HepG2 (cell line): ENCODE results near the gene SLC25A15. TPM values are rescaled to one million over a fixed set of nuclear protein-coding genes. Genes with fewer than 3 reads are reported as not detected.

Experiments used
- ARNT ChIP-seq: fragments of 450-650 bp; IDR thresholded peaks from 2 replicates; pipeline ENCODE4 v1.6.1; 2017
- ERF ChIP-seq: IDR thresholded peaks from 2 replicates; pipeline ENCODE4 v1.6.1; 2018; ENCODE audit warnings: missing biosample characterization, missing genetic modification reagents
- HIVEP1 ChIP-seq: sonication (generic); formaldehyde crosslinking; IDR thresholded peaks from 2 replicates; pipeline ENCODE4 v1.4.0; 2020; ENCODE audit warnings: mild to moderate bottlenecking, missing genetic modification reagents
- MEF2D ChIP-seq: sonication (generic); formaldehyde crosslinking; IDR thresholded peaks from 2 replicates; pipeline ENCODE4 v1.5.1; 2020; ENCODE audit warnings: mild to moderate bottlenecking, missing genetic modification reagents
- MNT ChIP-seq: fragments of 450-650 bp; IDR thresholded peaks from 2 replicates; pipeline ENCODE4 v1.6.1; 2016
- PAX8 ChIP-seq: sonication (generic); formaldehyde crosslinking; IDR thresholded peaks from 2 replicates; pipeline ENCODE4 v1.8.0; 2022; ENCODE audit warnings: mild to moderate bottlenecking, missing genetic modification reagents, borderline replicate concordance
- POGK ChIP-seq: sonication (generic); formaldehyde crosslinking; conservative IDR thresholded peaks from 2 replicates; pipeline ENCODE4 v1.8.0; 2022; ENCODE audit warnings: mild to moderate bottlenecking, moderate library complexity, missing genetic modification reagents
- POLR2G ChIP-seq: fragments of 200-400 bp; formaldehyde crosslinking; IDR thresholded peaks from 2 replicates; pipeline ENCODE4 v1.6.1; 2018; ENCODE audit warnings: mild to moderate bottlenecking, low read depth, low read length, moderate library complexity
- RBFOX2 ChIP-seq: fragments of 200-400 bp; formaldehyde crosslinking; IDR thresholded peaks from 2 replicates; pipeline ENCODE4 v1.6.1; 2017; ENCODE audit warnings: low read depth, mild to moderate bottlenecking, low read length
- SP5 ChIP-seq: IDR thresholded peaks from 2 replicates; pipeline ENCODE4 v1.6.1; 2016; ENCODE audit warnings: low read depth, borderline replicate concordance
- ZNF20 ChIP-seq: sonication (generic); formaldehyde crosslinking; IDR thresholded peaks from 2 replicates; pipeline ENCODE4 v1.4.0; 2020; ENCODE audit warnings: mild to moderate bottlenecking, moderate library complexity, missing genetic modification reagents
- ZNF317 ChIP-seq: sonication (generic); formaldehyde crosslinking; IDR thresholded peaks from 2 replicates; pipeline ENCODE4 v1.5.0; 2020; ENCODE audit warnings: mild to moderate bottlenecking, missing genetic modification reagents
- ZNF549 ChIP-seq: sonication (generic); formaldehyde crosslinking; IDR thresholded peaks from 2 replicates; pipeline ENCODE4 v1.5.0; 2020; ENCODE audit warnings: missing genetic modification reagents
- ZNF720 ChIP-seq: sonication (generic); formaldehyde crosslinking; IDR thresholded peaks from 2 replicates; pipeline ENCODE4 v1.4.0; 2020; ENCODE audit warnings: missing genetic modification reagents
- ZNF775 ChIP-seq: sonication (generic); formaldehyde crosslinking; IDR thresholded peaks from 2 replicates; pipeline ENCODE4 v1.4.0; 2020; ENCODE audit warnings: missing genetic modification reagents, mild to moderate bottlenecking, moderate library complexity, borderline replicate concordance
- ZSCAN12 ChIP-seq: sonication (generic); formaldehyde crosslinking; IDR thresholded peaks from 2 replicates; pipeline ENCODE4 v1.9.0; 2021; ENCODE audit warnings: mild to moderate bottlenecking, missing genetic modification reagents
- polyA plus RNA-seq, 8 experiments: library from polyadenylated mRNA; depleted of rRNA in 3 of 8; stranded (reverse) in 7 of 8; unstranded in 1 of 8; fragments of >200 nt; fragmentation: Illumina TruSeq in 4 of 8; extraction: Trizol in 4 of 8; gene quantifications; 2 replicates each; pipeline versions ENCODE4 v1.2.1 to v1.2.3, GENCODE V29; 2011 to 2016; ENCODE audit warnings: low read depth in 4 of 8, missing spikeins in 1 of 8, mixed read lengths in 1 of 8; ENCODE audit not compliant: insufficient read depth in 1 of 8
- total RNA-seq, 5 experiments: library from RNA; depleted of rRNA; stranded (reverse); fragments of >200 nt; fragmentation: Illumina TruSeq; extraction: Trizol; gene quantifications; 2 replicates each; pipeline ENCODE4 v1.2.3, GENCODE V29; 2016; ENCODE audit warnings: low read depth in 1 of 5
- TF ChIP-seq, protein P1 (sequence below): sonication (generic); formaldehyde crosslinking; IDR thresholded peaks from 2 replicates; pipeline ENCODE4 v1.4.0; 2020; ENCODE audit warnings: missing genetic modification reagents, borderline replicate concordance
- TF ChIP-seq, protein P2 (sequence below): sonication (generic); formaldehyde crosslinking; IDR thresholded peaks from 2 replicates; pipeline ENCODE4 v1.4.0; 2020; ENCODE audit warnings: missing genetic modification reagents, borderline replicate concordance
- TF ChIP-seq, protein P3 (sequence below): sonication (generic); formaldehyde crosslinking; IDR thresholded peaks from 2 replicates; pipeline ENCODE4 v1.8.1; 2023; ENCODE audit warnings: mild to moderate bottlenecking, inconsistent platforms, moderate library complexity, missing genetic modification reagents, borderline replicate concordance

The SLC25A15 gene
- total and polyA plus RNA-seq, 2 of the 13 experiments (the other 11 are each of a cell fraction or from before 2014, with no cell fraction given) = 17.3 to 39.1 TPM

- TF ChIP-seq, protein P1, sequence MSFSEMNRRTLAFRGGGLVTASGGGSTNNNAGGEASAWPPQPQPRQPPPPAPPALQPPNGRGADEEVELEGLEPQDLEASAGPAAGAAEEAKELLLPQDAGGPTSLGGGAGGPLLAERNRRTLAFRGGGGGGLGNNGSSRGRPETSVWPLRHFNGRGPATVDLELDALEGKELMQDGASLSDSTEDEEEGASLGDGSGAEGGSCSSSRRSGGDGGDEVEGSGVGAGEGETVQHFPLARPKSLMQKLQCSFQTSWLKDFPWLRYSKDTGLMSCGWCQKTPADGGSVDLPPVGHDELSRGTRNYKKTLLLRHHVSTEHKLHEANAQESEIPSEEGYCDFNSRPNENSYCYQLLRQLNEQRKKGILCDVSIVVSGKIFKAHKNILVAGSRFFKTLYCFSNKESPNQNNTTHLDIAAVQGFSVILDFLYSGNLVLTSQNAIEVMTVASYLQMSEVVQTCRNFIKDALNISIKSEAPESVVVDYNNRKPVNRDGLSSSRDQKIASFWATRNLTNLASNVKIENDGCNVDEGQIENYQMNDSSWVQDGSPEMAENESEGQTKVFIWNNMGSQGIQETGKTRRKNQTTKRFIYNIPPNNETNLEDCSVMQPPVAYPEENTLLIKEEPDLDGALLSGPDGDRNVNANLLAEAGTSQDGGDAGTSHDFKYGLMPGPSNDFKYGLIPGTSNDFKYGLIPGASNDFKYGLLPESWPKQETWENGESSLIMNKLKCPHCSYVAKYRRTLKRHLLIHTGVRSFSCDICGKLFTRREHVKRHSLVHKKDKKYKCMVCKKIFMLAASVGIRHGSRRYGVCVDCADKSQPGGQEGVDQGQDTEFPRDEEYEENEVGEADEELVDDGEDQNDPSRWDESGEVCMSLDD (CRISPR knock-in tag) = 0 out of 2 replicates have a peak, but pooled peaks have one; percentile 33
- TF ChIP-seq ZNF20 (CRISPR knock-in tag) = no peak
- TF ChIP-seq ARNT = no peak
- TF ChIP-seq ZSCAN12 (CRISPR knock-in tag) = 0 out of 2 replicates have a peak, but pooled peaks have one; percentile 56
- no peak for TF ChIP-seq ZNF775 (CRISPR knock-in tag)
- TF ChIP-seq RBFOX2 = peak; percentile 92
- TF ChIP-seq ZNF317 (CRISPR knock-in tag) = no peak
- TF ChIP-seq, protein P2, sequence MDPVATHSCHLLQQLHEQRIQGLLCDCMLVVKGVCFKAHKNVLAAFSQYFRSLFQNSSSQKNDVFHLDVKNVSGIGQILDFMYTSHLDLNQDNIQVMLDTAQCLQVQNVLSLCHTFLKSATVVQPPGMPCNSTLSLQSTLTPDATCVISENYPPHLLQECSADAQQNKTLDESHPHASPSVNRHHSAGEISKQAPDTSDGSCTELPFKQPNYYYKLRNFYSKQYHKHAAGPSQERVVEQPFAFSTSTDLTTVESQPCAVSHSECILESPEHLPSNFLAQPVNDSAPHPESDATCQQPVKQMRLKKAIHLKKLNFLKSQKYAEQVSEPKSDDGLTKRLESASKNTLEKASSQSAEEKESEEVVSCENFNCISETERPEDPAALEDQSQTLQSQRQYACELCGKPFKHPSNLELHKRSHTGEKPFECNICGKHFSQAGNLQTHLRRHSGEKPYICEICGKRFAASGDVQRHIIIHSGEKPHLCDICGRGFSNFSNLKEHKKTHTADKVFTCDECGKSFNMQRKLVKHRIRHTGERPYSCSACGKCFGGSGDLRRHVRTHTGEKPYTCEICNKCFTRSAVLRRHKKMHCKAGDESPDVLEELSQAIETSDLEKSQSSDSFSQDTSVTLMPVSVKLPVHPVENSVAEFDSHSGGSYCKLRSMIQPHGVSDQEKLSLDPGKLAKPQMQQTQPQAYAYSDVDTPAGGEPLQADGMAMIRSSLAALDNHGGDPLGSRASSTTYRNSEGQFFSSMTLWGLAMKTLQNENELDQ (CRISPR knock-in tag) = no peak
- TF ChIP-seq, protein P3, sequence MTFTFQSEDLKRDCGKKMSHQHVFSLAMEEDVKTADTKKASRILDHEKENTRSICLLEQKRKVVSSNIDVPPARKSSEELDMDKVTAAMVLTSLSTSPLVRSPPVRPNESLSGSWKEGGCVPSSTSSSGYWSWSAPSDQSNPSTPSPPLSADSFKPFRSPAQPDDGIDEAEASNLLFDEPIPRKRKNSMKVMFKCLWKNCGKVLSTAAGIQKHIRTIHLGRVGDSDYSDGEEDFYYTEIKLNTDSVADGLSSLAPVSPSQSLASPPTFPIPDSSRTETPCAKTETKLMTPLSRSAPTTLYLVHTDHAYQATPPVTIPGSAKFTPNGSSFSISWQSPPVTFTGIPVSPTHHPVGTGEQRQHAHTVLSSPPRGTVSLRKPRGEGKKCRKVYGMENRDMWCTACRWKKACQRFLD (CRISPR knock-in tag) = no peak
- no peak for TF ChIP-seq ZNF720 (CRISPR knock-in tag)
- TF ChIP-seq PAX8 (CRISPR knock-in tag) = peak; percentile 29; the same call in 1 of the 2 replicates
- TF ChIP-seq MEF2D (CRISPR knock-in tag) = no peak
- 0 out of 2 replicates have a peak, but pooled peaks have one; percentile 52 for TF ChIP-seq HIVEP1 (CRISPR knock-in tag)
- peak; percentile 62; the same call in 1 of the 2 replicates for TF ChIP-seq SP5
- no peak for TF ChIP-seq MNT
- no peak for TF ChIP-seq ZNF549
- peak; percentile 37; the same call in 1 of the 2 replicates for TF ChIP-seq ERF (CRISPR knock-in tag)
- peak; percentile 78 for TF ChIP-seq POLR2G
- TF ChIP-seq POGK (CRISPR knock-in tag) = 0 out of 2 replicates have a peak, but pooled peaks have one; percentile 40
Observed at GRCh38 chr13:40789275-40790153, at the start of gene SLC25A15 (continued).
